GM21381 (cell line): Measurements from ENCODE around the gene BCDIN3D.
"Not testable (repeated sequence)": the region's sequence is repeated elsewhere in the genome, so short reads cannot be mapped to it uniquely, and the experiment has no call there.

ENCODE experiments used
- ATAC-seq: cut with Tn5 transposase; IDR thresholded peaks from one replicate; pipeline ENCODE4 v1.9.1; 2021; ENCODE audit warnings: mild to moderate bottlenecking, moderate library complexity; ENCODE audit not compliant: unreplicated experiment

Gene BCDIN3D

GRCh38 chr12:49842519-49843352 lies at the start of gene BCDIN3D:
Gene BCDIN3D (minus strand): TSS chr12:49843106. CDS start chr12:49843087, 19 bp downstream.
- peak; percentile 91 for ATAC-seq

- no peak for ATAC-seq
Measured at GRCh38 chr12:49892084-49892731, 49.3 kb upstream of the BCDIN3D start.

DNA sequence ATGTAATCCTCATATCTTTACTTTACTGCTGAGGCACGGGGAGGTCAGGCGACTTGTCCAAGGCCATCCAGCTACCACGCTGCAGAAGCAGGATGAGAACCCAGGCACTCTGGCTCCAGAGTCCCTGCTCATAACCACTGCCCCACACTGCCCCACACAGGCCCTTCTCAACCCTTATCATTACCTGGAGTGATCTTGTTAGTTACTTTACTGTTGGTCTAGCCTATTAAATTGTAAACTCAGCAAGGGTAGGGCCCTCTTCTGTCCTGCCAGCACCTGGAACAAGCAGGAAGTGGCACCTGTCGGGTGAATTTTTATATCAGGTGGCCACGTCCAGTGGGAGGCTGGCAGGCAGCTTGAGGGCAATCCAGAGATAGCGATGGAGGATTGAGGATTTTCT lies 48.6 kb upstream of the BCDIN3D start:
- no peak for ATAC-seq

GRCh38 chr12:49891012-49891411 lies 48.1 kb upstream of the BCDIN3D start:
- no peak for ATAC-seq

DNA sequence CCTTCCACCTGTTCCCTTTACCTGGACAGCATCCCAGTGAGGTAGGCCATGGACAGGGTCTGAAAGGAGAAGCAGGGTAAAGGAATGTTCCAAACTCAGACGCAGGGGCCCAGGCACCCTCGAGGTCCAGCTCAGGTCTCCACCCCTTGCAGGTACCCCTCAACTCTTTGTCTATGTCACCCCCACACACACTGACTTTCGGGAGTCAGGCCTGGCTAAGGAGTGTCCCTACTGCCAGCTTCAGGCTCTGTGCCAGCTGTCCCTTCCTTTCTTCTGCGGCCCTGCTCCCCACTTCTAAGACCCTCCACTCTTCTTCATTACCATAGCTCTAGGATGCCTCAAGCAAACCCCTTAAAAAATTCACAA lies 47.2 kb upstream of the BCDIN3D start:
- no peak for ATAC-seq

DNA sequence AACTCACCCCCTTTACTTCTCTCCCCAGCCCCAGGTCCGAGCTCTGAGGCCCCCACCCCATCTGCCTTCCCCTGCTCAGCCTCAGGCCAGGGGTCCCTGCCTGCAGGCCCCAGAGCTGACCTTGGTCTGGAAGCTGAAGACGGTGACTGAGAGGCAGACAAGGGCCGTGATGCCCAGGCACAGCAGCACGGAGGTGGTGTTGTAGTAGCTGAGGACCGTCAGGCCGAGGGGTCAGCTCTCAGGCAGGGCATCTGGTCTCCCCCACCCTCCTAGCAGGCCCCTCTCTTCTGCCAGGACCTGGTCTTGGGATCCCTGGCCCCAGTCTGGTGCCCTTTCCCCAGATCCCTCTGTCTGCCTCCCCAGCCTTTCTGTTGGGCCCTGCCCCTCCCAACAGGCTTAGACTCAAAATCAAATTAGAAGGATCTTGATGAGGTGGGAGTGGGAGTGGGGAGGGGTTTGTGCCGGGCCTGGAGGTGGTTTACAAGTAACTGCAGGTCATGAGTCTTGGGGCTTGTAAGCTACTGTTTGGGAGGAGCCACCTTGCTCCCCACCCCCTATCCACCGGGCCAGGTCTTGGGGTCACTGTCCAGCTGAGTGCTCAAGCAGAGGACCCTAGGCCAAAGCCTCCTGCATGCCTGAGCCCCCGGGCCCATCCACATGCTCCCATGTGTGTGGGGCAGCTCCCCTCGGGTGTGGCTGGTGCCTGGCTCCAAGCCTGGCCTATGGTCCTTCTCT lies 46.6 kb upstream of the BCDIN3D start:
- no peak for ATAC-seq

DNA sequence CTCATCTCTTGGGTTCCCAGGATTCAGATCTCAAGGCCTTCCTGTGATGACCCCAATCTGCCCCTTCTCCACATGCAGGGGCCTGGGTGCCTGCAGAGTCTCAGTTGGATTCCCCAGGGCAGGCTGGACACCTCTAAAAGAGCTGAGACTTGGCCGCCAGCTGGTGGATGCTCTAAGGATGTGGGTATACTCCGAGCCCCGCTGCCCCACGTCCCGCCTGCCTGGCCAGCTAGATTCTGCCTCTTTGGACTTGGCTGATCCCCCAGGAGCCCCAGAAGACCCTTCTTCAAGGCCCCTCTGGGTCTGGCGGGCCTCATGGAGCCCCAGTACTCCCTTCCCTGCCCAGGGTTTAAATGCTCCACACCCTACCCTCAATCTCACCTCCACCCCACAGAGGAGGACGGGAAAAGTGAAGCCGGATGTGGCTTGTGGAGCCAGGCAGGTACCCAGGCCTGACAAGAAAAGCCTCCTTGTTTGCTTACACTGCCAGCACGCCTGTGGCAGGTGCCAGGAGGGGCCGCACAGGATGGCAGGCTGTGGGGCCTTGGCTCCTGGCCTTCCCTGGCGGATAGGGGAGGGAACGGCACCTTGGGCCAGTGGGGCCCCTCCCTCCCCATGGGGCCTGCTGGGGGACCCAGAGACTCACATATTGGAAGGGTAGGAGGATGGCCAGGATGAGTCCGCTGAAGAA lies 45.7 kb upstream of the BCDIN3D start:
- ATAC-seq = no peak

GRCh38 chr12:49887536-49888401 lies 44.9 kb upstream of the BCDIN3D start:
- no peak for ATAC-seq

- ATAC-seq = no peak
Measured at GRCh38 chr12:49887091-49887490, 44.2 kb upstream of the BCDIN3D start.

GRCh38 chr12:49885663-49886461 lies 43.0 kb upstream of the BCDIN3D start:
- ATAC-seq = no peak

GRCh38 chr12:49885118-49885517 lies 42.2 kb upstream of the BCDIN3D start:
- no peak for ATAC-seq

GRCh38 chr12:49882851-49883464 lies 40.1 kb upstream of the BCDIN3D start:
- ATAC-seq = no peak

DNA sequence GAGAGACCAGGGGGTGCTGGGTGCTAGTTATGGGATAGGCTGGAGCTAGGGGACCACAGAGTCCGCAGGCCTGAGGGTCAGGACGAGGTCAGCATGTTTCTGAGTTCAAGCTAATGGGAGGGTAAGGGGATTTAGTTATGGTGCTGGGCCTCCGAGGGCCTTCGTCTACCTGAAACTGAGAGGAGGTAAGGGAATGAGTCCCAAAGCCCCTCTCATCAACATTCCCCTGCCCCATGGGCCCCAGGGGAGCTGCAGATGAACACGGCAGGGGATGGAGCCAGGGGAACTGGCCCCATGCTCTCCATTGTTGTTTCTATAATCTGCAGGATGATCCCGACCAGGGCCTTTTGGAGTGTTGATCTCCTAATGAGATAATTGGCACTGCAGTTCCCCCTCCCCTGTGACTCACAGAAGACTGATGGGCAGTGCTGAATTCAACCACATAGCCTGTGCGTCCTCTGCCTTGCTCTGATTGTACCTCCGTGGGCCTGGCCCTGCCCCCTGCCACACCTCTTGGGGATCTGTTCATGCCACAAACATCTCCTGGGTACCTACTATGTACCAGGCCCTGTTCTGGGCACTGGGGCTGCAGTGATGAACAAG lies 39.4 kb upstream of the BCDIN3D start:
- ATAC-seq = no peak

DNA sequence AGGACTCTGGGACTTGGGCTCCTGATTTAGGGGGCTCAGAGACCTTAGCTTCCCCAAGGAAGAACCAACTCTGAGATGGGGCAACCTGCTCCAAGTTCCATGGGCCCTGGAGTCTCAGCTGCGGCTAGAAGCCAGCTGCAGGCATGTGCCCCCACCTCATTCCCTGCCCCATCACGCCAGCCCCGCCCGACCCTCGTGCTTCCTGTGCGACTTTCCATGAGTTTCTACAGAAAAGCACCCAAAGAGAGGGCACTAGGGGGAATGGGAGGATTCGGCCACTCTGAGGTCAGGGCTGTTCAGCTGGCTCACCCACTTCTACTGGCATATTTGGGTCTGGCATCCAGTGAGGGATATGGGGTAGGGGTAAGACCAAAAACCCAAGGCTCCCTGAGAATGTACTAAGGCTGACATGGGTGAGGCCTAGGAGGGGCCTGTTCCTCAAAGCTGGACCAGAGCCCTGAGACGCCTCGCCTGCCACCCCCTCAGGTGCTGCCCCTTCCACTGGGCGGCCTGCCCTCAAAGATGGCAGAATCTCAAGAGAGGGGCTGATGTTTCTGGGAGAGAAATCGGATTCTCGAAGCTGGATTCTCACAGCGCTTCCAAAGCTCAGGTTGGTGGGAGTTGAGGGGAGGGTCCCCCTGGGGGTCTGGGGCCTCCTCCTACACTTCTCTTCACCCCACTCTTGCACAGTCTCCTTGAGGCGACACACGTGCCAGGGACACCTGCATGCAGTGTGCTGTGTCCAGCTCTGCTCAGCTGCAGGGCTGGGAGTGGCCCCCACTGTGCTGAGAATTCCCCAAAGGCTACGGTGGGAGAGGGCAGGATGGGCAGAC lies 38.7 kb upstream of the BCDIN3D start:
- no peak for ATAC-seq

- no peak for ATAC-seq
Measured at GRCh38 chr12:49880756-49881414, 38.0 kb upstream of the BCDIN3D start.

GRCh38 chr12:49879065-49879464 lies 36.2 kb upstream of the BCDIN3D start:
- not testable (repeated sequence) for ATAC-seq

- ATAC-seq = no peak
Measured at GRCh38 chr12:49878021-49878420, 35.1 kb upstream of the BCDIN3D start.
